Immature natural killer cell (primary cell): ENCODE results near the gene KATNAL2. TPM values are rescaled to one million over a fixed set of nuclear protein-coding genes. Genes with fewer than 3 reads are reported as not detected.
"Not testable (repeated sequence)": the region's sequence is repeated elsewhere in the genome, so short reads cannot be mapped to it uniquely, and the experiment has no call there.

Source experiments
- DNase-seq, 3 donors: peaks; one replicate each; pipeline ENCODE4 v3.0.0; 2022; ENCODE audit warnings: mixed read lengths in 1 of 3
- H3K27ac Mint-ChIP-seq, 6 donors: one replicate each; pipeline ENCODE4 v1.8.0; 2020; ENCODE audit warnings: mixed read lengths in 6 of 6, mild to moderate bottlenecking in 5 of 6, inconsistent platforms in 4 of 6, moderate library complexity in 3 of 6
- H3K27me3 Mint-ChIP-seq, 3 donors: one replicate each; pipeline ENCODE4 v1.8.0; 2020 to 2021; ENCODE audit warnings: low read depth in 3 of 3, mild to moderate bottlenecking in 3 of 3, mixed read lengths in 3 of 3, moderate library complexity in 3 of 3, inconsistent platforms in 1 of 3
- H3K36me3 Mint-ChIP-seq, 3 donors: one replicate each; pipeline ENCODE4 v1.8.0; 2020; ENCODE audit warnings: mixed read lengths in 3 of 3, inconsistent platforms in 2 of 3, mild to moderate bottlenecking in 2 of 3
- H3K4me1 Mint-ChIP-seq, 2 donors: one replicate each; pipeline ENCODE4 v1.8.0; 2020; ENCODE audit warnings: inconsistent platforms in 2 of 2, mild to moderate bottlenecking in 2 of 2, mixed read lengths in 2 of 2, moderate library complexity in 1 of 2
- H3K4me3 Mint-ChIP-seq, 5 donors: one replicate each; pipeline ENCODE4 v1.8.0; 2020; ENCODE audit warnings: mild to moderate bottlenecking in 5 of 5, mixed read lengths in 5 of 5, inconsistent platforms in 3 of 5, moderate library complexity in 3 of 5
- H3K9me3 Mint-ChIP-seq, 6 donors: one replicate each; pipeline ENCODE4 v1.8.0; 2020; ENCODE audit warnings: mild to moderate bottlenecking in 6 of 6, mixed read lengths in 6 of 6, inconsistent platforms in 4 of 6, moderate library complexity in 3 of 6
- polyA plus RNA-seq, 3 donors: library from polyadenylated mRNA; unstranded; fragments of 300-500 nt; fragmentation: Illumina TruSeq; gene quantifications; one replicate each; pipeline ENCODE4 v1.2.3, GENCODE V29; 2021

The KATNAL2 gene
- polyA plus RNA-seq, 3 donors from 2014 or later = 0.08 TPM; not detected in 2

DNA sequence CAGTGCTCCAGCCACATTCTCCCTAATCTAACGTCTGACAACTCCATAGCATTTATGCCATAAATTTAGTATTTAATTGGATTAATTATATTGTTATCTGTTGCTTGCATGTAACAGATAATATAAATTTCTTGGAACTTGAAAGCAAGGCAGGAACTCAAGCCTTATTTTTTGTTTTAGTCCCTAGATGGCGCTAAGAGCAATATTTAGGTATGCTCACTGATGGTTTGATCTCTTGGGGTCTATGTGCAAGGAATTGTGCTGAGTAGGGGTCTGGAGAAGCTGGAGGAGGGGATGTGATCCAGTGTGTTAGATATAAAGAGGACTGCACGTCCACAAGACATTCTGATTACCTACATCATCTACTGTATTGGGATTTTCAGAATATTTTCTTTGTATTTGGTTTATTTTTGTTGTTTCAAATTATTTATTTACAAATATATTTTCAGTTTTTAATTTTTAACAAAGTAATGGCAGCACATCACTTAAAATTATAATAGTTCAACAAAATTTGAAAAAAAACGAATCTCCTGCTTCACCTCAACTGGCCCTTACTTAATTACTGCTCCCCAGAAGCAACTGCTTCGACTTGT, 32.8 kb downstream of the KATNAL2 start:
- Mint-ChIP-seq H3K36me3 (no peaks in the 10 kb centered on the region), H3K9me3 (no peaks in the 10 kb centered on the region), H3K27me3 (peaks cover 4% of the 10 kb centered on the region in 3 donors), H3K4me1 (peaks cover 0 to 3% of the 10 kb centered on the region in 2 donors), H3K4me3 (no peak overlapping the region), H3K27ac (no peak overlapping the region)
- no peak for DNase-seq

- Mint-ChIP-seq H3K27me3 (peaks cover 3 to 5% (median 4%) of the 10 kb centered on the region in 3 donors), H3K9me3 (no peaks in the 10 kb centered on the region), H3K4me1 (no peaks in the 10 kb centered on the region), H3K4me3 (no peak overlapping the region), H3K36me3 (no peaks in the 10 kb centered on the region), H3K27ac (no peak overlapping the region)
- DNase-seq = no peak
Measured at GRCh38 chr18:46953195-46953594, 35.8 kb downstream of the KATNAL2 start.

- H3K4me3 Mint-ChIP-seq = no peak overlapping the region
- H3K36me3 Mint-ChIP-seq = no peaks in the 10 kb centered on the region
- H3K27me3 Mint-ChIP-seq = peaks cover 0 to 4% (median 1%) of the 10 kb centered on the region in 3 donors
- H3K9me3 Mint-ChIP-seq = peaks cover 0 to 7% (median 4%) of the 10 kb centered on the region in 6 donors
- no peaks in the 10 kb centered on the region for H3K4me1 Mint-ChIP-seq
- no peak overlapping the region for H3K27ac Mint-ChIP-seq
- no peak for DNase-seq
Measured at GRCh38 chr18:46958209-46958608, 40.8 kb downstream of the KATNAL2 start.

- peaks cover 0 to 15% (median 8%) of the 10 kb centered on the region in 6 donors for H3K9me3 Mint-ChIP-seq
- not testable (repeated sequence) for H3K36me3 Mint-ChIP-seq, H3K27me3 Mint-ChIP-seq, H3K4me1 Mint-ChIP-seq, H3K4me3 Mint-ChIP-seq, H3K27ac Mint-ChIP-seq, DNase-seq
Measured at GRCh38 chr18:46963656-46964578, 46.5 kb downstream of the KATNAL2 start.

DNA sequence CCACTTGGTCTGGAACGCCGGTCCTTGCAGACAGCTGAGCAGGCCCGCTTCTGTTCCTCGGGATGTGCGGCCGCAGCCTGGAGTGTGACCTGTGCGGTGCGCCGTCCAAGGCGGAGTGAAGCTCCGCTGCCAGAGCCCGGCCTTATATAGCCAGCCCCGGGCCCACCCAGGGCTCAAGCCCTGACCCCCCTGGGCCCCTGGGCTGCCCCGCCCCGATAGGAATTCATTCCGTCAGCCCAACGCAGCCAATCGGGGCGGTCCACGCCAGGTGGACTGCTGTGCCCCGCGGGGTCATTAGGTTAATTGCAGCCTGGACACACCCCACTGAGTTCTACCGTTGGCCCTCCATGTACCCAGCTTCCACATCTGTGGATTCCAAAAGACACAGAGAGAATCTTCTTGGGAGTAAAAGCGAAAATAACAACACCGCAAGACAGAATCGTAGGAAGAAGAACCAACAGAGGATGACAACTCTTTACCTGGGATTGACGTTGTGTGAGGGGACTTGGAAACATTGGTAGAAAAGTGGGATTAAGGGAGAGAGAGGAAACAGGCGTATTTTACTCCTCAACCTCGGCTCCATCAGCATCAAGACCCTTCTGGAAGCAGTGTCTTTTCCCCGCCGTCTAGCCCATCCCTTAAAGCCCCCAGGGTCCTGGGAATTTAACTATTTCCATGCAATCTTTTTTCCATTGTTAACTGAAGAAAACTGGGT, 47.3 kb downstream of the KATNAL2 start:
- Mint-ChIP-seq H3K4me3 (peak overlapping the region in 1 of 5 donors; percentile 3), H3K9me3 (peaks cover 0 to 15% (median 8%) of the 10 kb centered on the region in 6 donors)
- H3K4me1 Mint-ChIP-seq, H3K27ac Mint-ChIP-seq, DNase-seq, H3K36me3 Mint-ChIP-seq, H3K27me3 Mint-ChIP-seq: not testable (repeated sequence)

DNA sequence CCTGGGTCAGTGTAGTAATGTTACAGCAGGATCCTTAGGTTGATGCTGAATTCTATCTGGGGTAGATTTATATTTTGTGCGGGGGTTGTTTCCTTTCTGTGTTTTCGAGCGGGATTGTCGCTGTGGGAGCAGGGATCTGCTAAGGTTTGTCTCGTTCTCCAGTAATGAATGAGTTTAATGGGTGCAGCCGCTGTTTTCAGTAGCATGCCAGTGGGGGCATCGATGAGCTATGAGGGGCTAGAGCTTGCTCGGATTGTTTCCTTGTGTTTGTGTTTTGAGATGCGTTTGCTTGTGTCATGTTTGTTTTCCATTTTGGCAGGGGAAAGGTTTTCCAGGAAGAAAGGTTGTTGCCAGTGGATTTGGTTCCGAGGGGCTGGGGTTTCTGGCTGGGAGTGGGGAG, 48.9 kb downstream of the KATNAL2 start:
- peaks cover 0 to 12% (median 2%) of the 10 kb centered on the region in 6 donors for H3K9me3 Mint-ChIP-seq
- not testable (repeated sequence) for DNase-seq, H3K4me3 Mint-ChIP-seq, H3K27me3 Mint-ChIP-seq, H3K36me3 Mint-ChIP-seq, H3K27ac Mint-ChIP-seq, H3K4me1 Mint-ChIP-seq

GRCh38 chr18:46969551-46969950, 52.1 kb downstream of the KATNAL2 start:
- not testable (repeated sequence) for DNase-seq

GRCh38 chr18:47019870-47020269, 102.5 kb downstream of the KATNAL2 start:
- not testable (repeated sequence) for H3K27me3 Mint-ChIP-seq, H3K9me3 Mint-ChIP-seq, DNase-seq, H3K27ac Mint-ChIP-seq, H3K36me3 Mint-ChIP-seq, H3K4me1 Mint-ChIP-seq, H3K4me3 Mint-ChIP-seq

More at GRCh38 chr18:46969551-46969950, 52.1 kb downstream of the KATNAL2 start:
- H3K4me1 Mint-ChIP-seq, H3K9me3 Mint-ChIP-seq, H3K4me3 Mint-ChIP-seq, H3K36me3 Mint-ChIP-seq, H3K27ac Mint-ChIP-seq, H3K27me3 Mint-ChIP-seq: not testable (repeated sequence)

DNA sequence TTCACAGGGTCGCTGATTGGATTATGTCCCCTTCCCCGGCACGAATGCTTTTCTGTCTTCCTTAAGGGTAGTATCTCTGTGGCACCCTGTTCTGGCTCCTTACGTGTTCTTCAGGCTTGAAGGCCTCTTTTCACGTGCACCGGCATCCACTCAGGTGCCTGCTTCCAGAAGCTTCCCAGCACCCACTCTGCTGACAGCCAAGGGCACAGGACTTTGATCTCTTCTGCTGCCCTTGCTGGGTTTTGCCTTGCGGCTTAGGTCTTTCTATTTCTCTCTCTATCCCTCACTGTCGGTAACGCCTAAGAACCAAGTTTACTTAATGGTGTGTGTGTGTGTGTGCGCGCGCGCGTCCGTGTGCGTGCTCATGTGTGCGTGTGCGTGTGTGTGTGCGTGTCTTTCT, 103.4 kb downstream of the KATNAL2 start:
- not testable (repeated sequence) for H3K27me3 Mint-ChIP-seq, H3K36me3 Mint-ChIP-seq, H3K27ac Mint-ChIP-seq, H3K4me3 Mint-ChIP-seq, H3K9me3 Mint-ChIP-seq, DNase-seq, H3K4me1 Mint-ChIP-seq

GRCh38 chr18:47022821-47023220, 105.4 kb downstream of the KATNAL2 start:
- H3K4me1 Mint-ChIP-seq, H3K36me3 Mint-ChIP-seq, H3K27ac Mint-ChIP-seq, H3K27me3 Mint-ChIP-seq, DNase-seq, H3K9me3 Mint-ChIP-seq, H3K4me3 Mint-ChIP-seq: not testable (repeated sequence)

DNA sequence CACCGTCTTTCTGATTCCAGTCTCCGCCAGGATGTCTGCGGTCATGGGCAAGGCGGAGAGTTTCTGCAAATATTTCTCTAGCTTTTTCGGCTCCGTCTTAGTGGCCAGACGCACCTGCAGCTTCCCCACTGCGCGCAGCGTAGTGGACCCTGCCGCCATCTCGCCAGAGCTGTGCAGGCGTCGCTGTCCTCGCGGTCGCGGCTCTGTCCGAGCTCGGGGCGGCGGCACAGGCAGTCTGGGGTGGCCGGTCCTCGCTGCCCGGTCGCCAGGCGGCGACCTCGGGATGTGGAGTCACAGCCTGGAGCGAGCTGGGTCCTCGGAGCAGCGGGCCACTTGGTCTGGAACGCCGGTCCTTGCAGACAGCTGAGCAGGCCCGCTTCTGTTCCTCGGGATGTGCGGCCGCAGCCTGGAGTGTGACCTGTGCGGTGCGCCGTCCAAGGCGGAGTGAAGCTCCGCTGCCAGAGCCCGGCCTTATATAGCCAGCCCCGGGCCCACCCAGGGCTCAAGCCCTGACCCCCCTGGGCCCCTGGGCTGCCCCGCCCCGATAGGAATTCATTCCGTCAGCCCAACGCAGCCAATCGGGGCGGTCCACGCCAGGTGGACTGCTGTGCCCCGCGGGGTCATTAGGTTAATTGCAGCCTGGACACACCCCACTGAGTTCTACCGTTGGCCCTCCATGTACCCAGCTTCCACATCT, 106.5 kb downstream of the KATNAL2 start:
- H3K27ac Mint-ChIP-seq = not testable (repeated sequence)

DNA sequence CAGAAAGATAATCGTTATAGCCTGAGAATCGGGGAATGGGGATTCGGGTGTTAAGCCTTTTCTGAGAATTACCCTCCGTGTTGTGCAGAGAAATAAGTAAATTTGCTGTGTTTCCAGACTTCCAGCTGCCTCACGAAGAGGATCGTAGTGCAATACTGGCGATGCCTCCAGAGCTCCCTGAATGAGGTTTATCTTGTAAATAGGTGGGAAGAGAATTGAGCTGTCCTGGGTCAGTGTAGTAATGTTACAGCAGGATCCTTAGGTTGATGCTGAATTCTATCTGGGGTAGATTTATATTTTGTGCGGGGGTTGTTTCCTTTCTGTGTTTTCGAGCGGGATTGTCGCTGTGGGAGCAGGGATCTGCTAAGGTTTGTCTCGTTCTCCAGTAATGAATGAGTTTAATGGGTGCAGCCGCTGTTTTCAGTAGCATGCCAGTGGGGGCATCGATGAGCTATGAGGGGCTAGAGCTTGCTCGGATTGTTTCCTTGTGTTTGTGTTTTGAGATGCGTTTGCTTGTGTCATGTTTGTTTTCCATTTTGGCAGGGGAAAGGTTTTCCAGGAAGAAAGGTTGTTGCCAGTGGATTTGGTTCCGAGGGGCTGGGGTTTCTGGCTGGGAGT, 108.3 kb downstream of the KATNAL2 start:
- H3K36me3 Mint-ChIP-seq, DNase-seq, H3K27me3 Mint-ChIP-seq, H3K4me1 Mint-ChIP-seq, H3K27ac Mint-ChIP-seq, H3K4me3 Mint-ChIP-seq, H3K9me3 Mint-ChIP-seq: not testable (repeated sequence)

More for the DNA sequence above, 106.5 kb downstream of the KATNAL2 start:
- not testable (repeated sequence) for DNase-seq, H3K9me3 Mint-ChIP-seq, H3K4me3 Mint-ChIP-seq, H3K36me3 Mint-ChIP-seq, H3K27me3 Mint-ChIP-seq, H3K4me1 Mint-ChIP-seq

GRCh38 chr18:47028738-47029137, 111.3 kb downstream of the KATNAL2 start:
- H3K36me3 Mint-ChIP-seq, H3K4me1 Mint-ChIP-seq: not testable (repeated sequence)

More at GRCh38 chr18:47028738-47029137, 111.3 kb downstream of the KATNAL2 start:
- not testable (repeated sequence) for H3K4me3 Mint-ChIP-seq, DNase-seq, H3K27ac Mint-ChIP-seq, H3K27me3 Mint-ChIP-seq
- H3K9me3 Mint-ChIP-seq = peaks cover 4 to 14% (median 10%) of the 10 kb centered on the region in 6 donors
